ENCODE results near the gene TIMM10B. TPM values are rescaled to one million over a fixed set of nuclear protein-coding genes. Genes with fewer than 3 reads are reported as not detected.
A peak's percentile ranks its signal among the peaks of the same experiment; 100 is the strongest.
"Not testable (repeated sequence)": the region's sequence is repeated elsewhere in the genome, so short reads cannot be mapped to it uniquely, and the experiment has no call there.

Gene TIMM10B
- total RNA-seq, 1 experiment from 2014 or later = 57.2 TPM

GRCh38 chr11:6504166-6504565 lies 22.9 kb downstream of the TIMM10B start:
- no peaks in the 10 kb centered on the region for H3K27me3 ChIP-seq (ENCODE audit: low read length)
- H3K4me3 ChIP-seq (ENCODE audit: low read length) = no peak overlapping the region
- no peaks in the 10 kb centered on the region for H3K9me2 ChIP-seq (replicated peaks; ENCODE audit: insufficient read depth, low read length)
- H3K79me2 ChIP-seq (ENCODE audit: low read length) = no peaks in the 10 kb centered on the region
- H3K27ac ChIP-seq (ENCODE audit: low read length) = no peak overlapping the region
- H3K4me2 ChIP-seq (ENCODE audit: low read depth, low read length, poor library complexity, severe bottlenecking) = no peak overlapping the region
- DNase-seq = no peak
- H4K20me1 ChIP-seq (ENCODE audit: insufficient read depth, low read depth, low read length) = no peaks in the 10 kb centered on the region
- H3K9me3 ChIP-seq (ENCODE audit: low read length) = no peaks in the 10 kb centered on the region
- H3K9ac ChIP-seq (ENCODE audit: low read length) = no peak overlapping the region
- no peak overlapping the region for H2AFZ ChIP-seq (ENCODE audit: low read length)
- H3K36me3 ChIP-seq (ENCODE audit: insufficient read depth, low read length) = no peaks in the 10 kb centered on the region
- H3K4me1 ChIP-seq (ENCODE audit: low read length) = no peaks in the 10 kb centered on the region

DNA sequence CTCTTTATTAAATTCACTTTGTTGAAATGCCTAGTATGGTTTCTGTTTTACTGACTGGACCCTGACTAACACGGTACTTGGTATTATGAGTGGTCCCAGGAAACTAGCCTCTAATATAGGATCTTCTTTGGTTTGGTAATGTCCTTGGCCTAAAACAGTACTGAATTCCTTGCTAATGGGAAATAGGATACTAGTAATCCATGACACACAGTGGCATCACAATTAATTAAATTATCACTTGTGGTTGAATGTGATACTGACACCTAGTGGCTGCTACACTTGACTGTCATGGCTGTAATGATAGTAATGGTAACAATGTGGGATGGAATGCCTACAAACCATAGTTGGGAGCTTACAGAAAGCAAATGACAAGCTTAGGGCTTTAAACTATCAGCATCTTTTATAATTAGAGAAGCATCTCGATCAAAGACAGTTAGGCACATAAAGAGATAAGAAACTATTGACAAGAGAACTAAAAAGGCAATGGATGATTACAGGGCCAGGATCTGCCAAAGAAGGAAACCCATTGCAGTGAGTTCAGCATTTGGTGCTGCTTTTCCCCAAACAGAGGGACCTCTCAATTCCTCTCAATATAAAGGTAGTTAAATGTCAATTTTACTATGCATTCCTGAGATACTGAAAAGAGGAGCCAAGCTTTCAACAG lies 24.4 kb downstream of the TIMM10B start:
- Histone ChIP-seq H4K20me1 (ENCODE audit: insufficient read depth, low read depth, low read length) (no peaks in the 10 kb centered on the region), H3K4me1 (ENCODE audit: low read length) (no peaks in the 10 kb centered on the region), H3K4me2 (ENCODE audit: low read depth, low read length, poor library complexity, severe bottlenecking) (no peak overlapping the region), H2AFZ (ENCODE audit: low read length) (no peak overlapping the region), H3K36me3 (ENCODE audit: insufficient read depth, low read length) (peaks cover 9% of the 10 kb centered on the region), H3K27ac (ENCODE audit: low read length) (no peak overlapping the region), H3K27me3 (ENCODE audit: low read length) (no peaks in the 10 kb centered on the region), H3K4me3 (ENCODE audit: low read length) (no peak overlapping the region), H3K9me2 (replicated peaks; ENCODE audit: insufficient read depth, low read length) (no peaks in the 10 kb centered on the region), H3K79me2 (ENCODE audit: low read length) (no peaks in the 10 kb centered on the region), H3K9me3 (ENCODE audit: low read length) (no peaks in the 10 kb centered on the region), H3K9ac (ENCODE audit: low read length) (no peak overlapping the region)
- DNase-seq = peak; percentile 67

GRCh38 chr11:6516865-6517264 lies 35.6 kb downstream of the TIMM10B start:
- Histone ChIP-seq H3K4me3 (ENCODE audit: low read length) (no peak overlapping the region), H4K20me1 (ENCODE audit: insufficient read depth, low read depth, low read length) (no peaks in the 10 kb centered on the region), H2AFZ (ENCODE audit: low read length) (no peak overlapping the region), H3K27me3 (ENCODE audit: low read length) (no peaks in the 10 kb centered on the region), H3K9me3 (ENCODE audit: low read length) (no peaks in the 10 kb centered on the region), H3K36me3 (ENCODE audit: insufficient read depth, low read length) (peaks cover 35% of the 10 kb centered on the region), H3K79me2 (ENCODE audit: low read length) (no peaks in the 10 kb centered on the region), H3K4me2 (ENCODE audit: low read depth, low read length, poor library complexity, severe bottlenecking) (no peak overlapping the region), H3K4me1 (ENCODE audit: low read length) (peaks cover 6% of the 10 kb centered on the region), H3K27ac (ENCODE audit: low read length) (no peak overlapping the region), H3K9me2 (replicated peaks; ENCODE audit: insufficient read depth, low read length) (no peaks in the 10 kb centered on the region), H3K9ac (ENCODE audit: low read length) (no peak overlapping the region)
- DNase-seq = no peak

- Histone ChIP-seq H2AFZ (ENCODE audit: low read length) (no peak overlapping the region), H3K4me2 (ENCODE audit: low read depth, low read length, poor library complexity, severe bottlenecking) (no peak overlapping the region), H3K79me2 (ENCODE audit: low read length) (no peaks in the 10 kb centered on the region), H3K36me3 (ENCODE audit: insufficient read depth, low read length) (peaks cover 21% of the 10 kb centered on the region), H3K9ac (ENCODE audit: low read length) (no peak overlapping the region), H3K27ac (ENCODE audit: low read length) (no peak overlapping the region), H4K20me1 (ENCODE audit: insufficient read depth, low read depth, low read length) (no peaks in the 10 kb centered on the region), H3K4me1 (ENCODE audit: low read length) (peaks cover 6% of the 10 kb centered on the region), H3K9me2 (replicated peaks; ENCODE audit: insufficient read depth, low read length) (no peaks in the 10 kb centered on the region), H3K27me3 (ENCODE audit: low read length) (no peaks in the 10 kb centered on the region), H3K9me3 (ENCODE audit: low read length) (no peaks in the 10 kb centered on the region), H3K4me3 (ENCODE audit: low read length) (no peak overlapping the region)
- DNase-seq = no peak
Measured at GRCh38 chr11:6520265-6520664, 39.0 kb downstream of the TIMM10B start.

GRCh38 chr11:6521946-6522345 lies 40.6 kb downstream of the TIMM10B start:
- H3K9me2 ChIP-seq (replicated peaks; ENCODE audit: insufficient read depth, low read length); H3K4me3 ChIP-seq (ENCODE audit: low read length); H3K4me2 ChIP-seq (ENCODE audit: low read depth, low read length, poor library complexity, severe bottlenecking); H3K9me3 ChIP-seq (ENCODE audit: low read length); H4K20me1 ChIP-seq (ENCODE audit: insufficient read depth, low read depth, low read length); H3K27me3 ChIP-seq (ENCODE audit: low read length); DNase-seq; H2AFZ ChIP-seq (ENCODE audit: low read length); H3K79me2 ChIP-seq (ENCODE audit: low read length); H3K27ac ChIP-seq (ENCODE audit: low read length); H3K9ac ChIP-seq (ENCODE audit: low read length): not testable (repeated sequence)
- Histone ChIP-seq H3K4me1 (ENCODE audit: low read length) (peaks cover 16% of the 10 kb centered on the region), H3K36me3 (ENCODE audit: insufficient read depth, low read length) (peaks cover 16% of the 10 kb centered on the region)

DNA sequence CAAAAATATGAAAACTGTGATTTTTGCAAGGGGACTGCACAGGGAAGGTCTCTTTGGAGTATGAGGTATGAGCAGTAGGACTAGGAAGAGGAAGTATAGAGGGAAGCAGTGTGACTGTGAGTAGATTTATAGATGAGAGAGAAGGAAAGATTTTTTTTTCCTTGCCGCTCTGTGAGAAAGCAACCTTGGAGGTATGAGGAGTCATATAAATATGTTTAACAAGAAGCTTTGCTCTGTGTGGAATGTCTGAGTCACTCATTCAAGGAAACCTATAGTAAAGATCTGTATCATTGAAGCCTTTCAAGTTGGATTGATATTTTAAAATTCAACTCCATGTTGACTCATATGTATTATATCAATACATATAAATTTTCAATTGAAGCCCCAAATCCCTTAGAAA lies 42.0 kb downstream of the TIMM10B start:
- DNase-seq = no peak
- H3K79me2 ChIP-seq (ENCODE audit: low read length) = no peaks in the 10 kb centered on the region
- H3K27ac ChIP-seq (ENCODE audit: low read length) = no peak overlapping the region
- no peak overlapping the region for H3K4me2 ChIP-seq (ENCODE audit: low read depth, low read length, poor library complexity, severe bottlenecking)
- H2AFZ ChIP-seq (ENCODE audit: low read length) = no peak overlapping the region
- no peak overlapping the region for H3K9ac ChIP-seq (ENCODE audit: low read length)
- H3K9me2 ChIP-seq (replicated peaks; ENCODE audit: insufficient read depth, low read length) = no peaks in the 10 kb centered on the region
- no peaks in the 10 kb centered on the region for H3K9me3 ChIP-seq (ENCODE audit: low read length)
- H3K27me3 ChIP-seq (ENCODE audit: low read length) = no peaks in the 10 kb centered on the region
- 0 out of 2 replicates have a peak, but pooled peaks cover 12% of the 10 kb centered on the region for H3K36me3 ChIP-seq (ENCODE audit: insufficient read depth, low read length)
- H3K4me1 ChIP-seq (ENCODE audit: low read length) = peaks cover 16% of the 10 kb centered on the region
- no peak overlapping the region for H3K4me3 ChIP-seq (ENCODE audit: low read length)
- H4K20me1 ChIP-seq (ENCODE audit: insufficient read depth, low read depth, low read length) = no peaks in the 10 kb centered on the region

DNA sequence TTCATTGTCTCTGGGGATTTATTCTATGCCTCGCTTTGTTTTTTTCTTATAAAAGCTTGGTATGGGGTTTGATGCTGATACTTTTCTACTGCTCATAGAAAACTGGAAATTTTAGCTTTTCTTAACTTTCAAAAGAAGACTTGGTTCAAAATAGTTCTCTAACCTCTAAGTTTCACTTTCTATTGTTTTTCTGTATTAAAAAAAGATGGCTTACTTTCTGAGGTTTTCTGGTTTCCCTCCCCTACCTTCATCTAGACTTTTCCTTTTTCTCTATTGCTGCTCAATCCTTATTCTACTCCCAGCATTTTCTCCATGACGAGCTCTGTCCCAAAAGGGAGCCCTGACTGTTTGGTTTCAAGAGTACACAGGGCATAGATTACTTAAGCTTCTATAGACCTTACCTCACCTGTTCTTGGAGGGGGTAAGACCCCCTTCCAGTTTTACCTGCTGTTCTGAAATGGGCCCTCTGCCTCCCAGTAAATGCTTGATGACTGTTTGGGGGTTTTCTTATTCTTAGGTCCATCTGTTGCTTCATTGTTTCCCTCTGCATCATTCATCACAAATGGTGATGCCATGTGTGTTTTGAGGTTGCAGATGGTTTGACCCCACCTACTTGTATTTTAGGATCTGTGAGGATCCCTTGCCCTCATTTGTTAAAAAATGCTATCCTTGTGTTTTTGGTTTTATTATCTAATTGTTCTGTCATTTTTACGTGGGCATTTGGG lies 45.3 kb downstream of the TIMM10B start:
- no peak for DNase-seq
- Histone ChIP-seq H3K27me3 (ENCODE audit: low read length) (no peaks in the 10 kb centered on the region), H3K4me1 (ENCODE audit: low read length) (peaks cover 18% of the 10 kb centered on the region), H3K4me3 (ENCODE audit: low read length) (0 out of 2 replicates have a peak overlapping the region, but pooled peaks have one; percentile 5), H3K27ac (ENCODE audit: low read length) (no peak overlapping the region), H4K20me1 (ENCODE audit: insufficient read depth, low read depth, low read length) (no peaks in the 10 kb centered on the region), H3K9me2 (replicated peaks; ENCODE audit: insufficient read depth, low read length) (no peaks in the 10 kb centered on the region), H3K9me3 (ENCODE audit: low read length) (no peaks in the 10 kb centered on the region), H3K4me2 (ENCODE audit: low read depth, low read length, poor library complexity, severe bottlenecking) (peak overlapping the region; percentile 18), H3K36me3 (ENCODE audit: insufficient read depth, low read length) (0 out of 2 replicates have a peak, but pooled peaks cover 2% of the 10 kb centered on the region), H3K9ac (ENCODE audit: low read length) (no peak overlapping the region), H3K79me2 (ENCODE audit: low read length) (no peaks in the 10 kb centered on the region), H2AFZ (ENCODE audit: low read length) (no peak overlapping the region)

DNA sequence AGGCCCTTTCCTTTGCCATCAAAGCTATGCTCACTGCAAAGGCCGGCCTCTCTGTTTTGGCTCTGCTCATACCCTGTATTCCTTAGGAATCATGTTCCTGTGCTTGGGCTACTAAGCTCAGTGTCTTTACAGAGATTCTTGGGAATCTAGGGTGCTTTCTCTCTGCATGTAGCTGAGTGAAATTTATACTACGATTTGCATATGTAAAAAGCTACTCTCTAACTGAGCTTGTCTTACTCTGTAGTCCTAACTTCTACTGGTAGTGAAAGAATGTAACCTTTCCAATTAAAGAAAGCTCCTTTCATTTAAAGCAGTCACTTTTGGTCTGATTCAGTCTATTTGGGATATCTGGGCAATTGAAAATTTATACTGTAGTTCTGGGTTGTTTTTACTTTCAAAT lies 48.0 kb downstream of the TIMM10B start:
- Histone ChIP-seq H3K27me3 (ENCODE audit: low read length) (no peaks in the 10 kb centered on the region), H3K4me3 (ENCODE audit: low read length) (no peak overlapping the region), H3K4me2 (ENCODE audit: low read depth, low read length, poor library complexity, severe bottlenecking) (no peak overlapping the region), H3K9me3 (ENCODE audit: low read length) (no peaks in the 10 kb centered on the region), H3K9ac (ENCODE audit: low read length) (no peak overlapping the region), H4K20me1 (ENCODE audit: insufficient read depth, low read depth, low read length) (no peaks in the 10 kb centered on the region), H3K4me1 (ENCODE audit: low read length) (peaks cover 18% of the 10 kb centered on the region), H3K9me2 (replicated peaks; ENCODE audit: insufficient read depth, low read length) (no peaks in the 10 kb centered on the region), H2AFZ (ENCODE audit: low read length) (no peak overlapping the region), H3K79me2 (ENCODE audit: low read length) (no peaks in the 10 kb centered on the region), H3K36me3 (ENCODE audit: insufficient read depth, low read length) (no peaks in the 10 kb centered on the region), H3K27ac (ENCODE audit: low read length) (no peak overlapping the region)
- DNase-seq = no peak

Measured in Karpas-422 (cell line).